OCI-LY1 (cell line): ENCODE results near the gene AMOTL1.

Experiments used
- H2AFZ ChIP-seq: fragments of 200-600 bp; sonication (generic), shearing (Covaris generic); 2 replicates; pipeline ENCODE4 v1.6.0; 2014; ENCODE audit warnings: antibody characterized with exemption, mild to moderate bottlenecking, low read length
- H3F3A ChIP-seq: fragments of 200-600 bp; sonication (generic), shearing (Covaris generic); 2 replicates; pipeline ENCODE4 v1.6.0; 2014; ENCODE audit warnings: mild to moderate bottlenecking, antibody characterized with exemption, low read length, moderate library complexity; ENCODE audit not compliant: insufficient read depth
- H3K27ac ChIP-seq: fragments of 200-600 bp; sonication (generic); 2 replicates; pipeline ENCODE4 v1.5.1; 2014; ENCODE audit warnings: low read length, mixed run types, mild to moderate bottlenecking, low read depth; ENCODE audit not compliant: poor library complexity, severe bottlenecking
- H3K27me3 ChIP-seq: fragments of 200-600 bp; sonication (generic); 2 replicates; pipeline ENCODE4 v1.6.0; 2014; ENCODE audit warnings: antibody characterized with exemption, mild to moderate bottlenecking, low read length, moderate library complexity; ENCODE audit not compliant: insufficient read depth
- H3K36me3 ChIP-seq: fragments of 200-600 bp; sonication (generic); 2 replicates; pipeline ENCODE4 v1.6.1; 2014; ENCODE audit warnings: mild to moderate bottlenecking, antibody characterized with exemption, low read length, moderate library complexity, mixed read lengths; ENCODE audit not compliant: insufficient read depth
- H3K4me1 ChIP-seq: fragments of 200-600 bp; sonication (generic); 2 replicates; pipeline ENCODE4 v1.5.1; 2014; ENCODE audit warnings: mild to moderate bottlenecking, low read length, moderate library complexity; ENCODE audit not compliant: insufficient read depth, severe bottlenecking
- H3K4me2 ChIP-seq: fragments of 200-600 bp; sonication (generic), shearing (Covaris generic); 2 replicates; pipeline ENCODE4 v1.6.1; 2014; ENCODE audit warnings: low read length
- H3K4me3 ChIP-seq: fragments of 200-600 bp; sonication (generic); 2 replicates; pipeline ENCODE4 v1.5.1; 2014; ENCODE audit warnings: low read length, low read depth, mild to moderate bottlenecking, mixed read lengths; ENCODE audit not compliant: poor library complexity, severe bottlenecking
- H3K79me2 ChIP-seq: fragments of 200-600 bp; shearing (Covaris generic); 2 replicates; pipeline ENCODE4 v1.6.1; 2016; ENCODE audit warnings: mixed run types, low read length, mixed read lengths; ENCODE audit not compliant: insufficient read depth
- H3K9ac ChIP-seq: fragments of 200-600 bp; sonication (generic), shearing (Covaris generic); 2 replicates; pipeline ENCODE4 v1.6.1; 2014; ENCODE audit warnings: mild to moderate bottlenecking, low read length, mixed read lengths
- H3K9me2 ChIP-seq: fragments of 200-600 bp; sonication (generic), shearing (Covaris generic); 2 replicates; pipeline ENCODE4 v1.6.1; 2014; ENCODE audit warnings: low read depth, mild to moderate bottlenecking, low read length, mixed read lengths
- H3K9me3 ChIP-seq: fragments of 200-600 bp; shearing (Covaris generic); 2 replicates; pipeline ENCODE4 v1.6.1; 2014; ENCODE audit warnings: low read length, mixed read lengths
- H4K20me1 ChIP-seq: fragments of 200-600 bp; sonication (generic), shearing (Covaris generic); 2 replicates; pipeline ENCODE4 v1.6.0; 2016; ENCODE audit warnings: mild to moderate bottlenecking, low read length; ENCODE audit not compliant: insufficient read depth
- EZH2 ChIP-seq: fragments of 200-600 bp; sonication (generic), shearing (Covaris generic); IDR thresholded peaks from 2 replicates; pipeline ENCODE4 v1.8.0; 2017; ENCODE audit warnings: borderline replicate concordance, mixed run types, mild to moderate bottlenecking, antibody characterized with exemption, low read length, moderate library complexity, mixed read lengths
- TF ChIP-seq, protein P1 (sequence below): fragments of 200-600 bp; sonication (generic), shearing (Covaris generic); IDR thresholded peaks from 2 replicates; pipeline ENCODE4 v1.5.1; 2017; ENCODE audit warnings: mild to moderate bottlenecking, antibody characterized with exemption, low read length, moderate library complexity, mixed read lengths

AMOTL1 gene

DNA sequence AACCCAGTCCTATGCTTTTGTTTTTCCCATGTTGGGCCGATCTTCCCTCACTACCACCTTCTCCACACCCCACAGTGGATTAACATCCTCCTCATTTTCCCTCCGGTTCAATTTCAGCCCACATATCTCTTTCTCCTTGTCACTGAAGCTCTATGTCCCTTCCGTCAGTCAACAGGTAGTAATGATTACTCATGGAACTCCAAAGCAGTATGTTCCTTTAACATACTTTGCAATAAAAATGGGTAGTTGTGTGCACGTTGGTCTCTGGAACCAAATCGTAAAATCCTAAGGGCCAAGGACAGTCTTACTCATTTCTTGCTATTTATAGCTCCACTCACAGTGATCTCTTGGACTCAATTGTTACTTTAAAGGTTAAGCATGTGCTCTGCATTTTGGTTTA, 20.2 kb downstream of the AMOTL1 start:
- Histone ChIP-seq H3K27me3 (no peaks in the 10 kb centered on the region), H3K9me3 (no peaks in the 10 kb centered on the region), H3F3A (no peaks in the 10 kb centered on the region), H3K27ac (no peak overlapping the region), H2AFZ (no peak overlapping the region), H4K20me1 (no peaks in the 10 kb centered on the region), H3K9me2 (no peaks in the 10 kb centered on the region), H3K4me2 (no peak overlapping the region), H3K79me2 (no peaks in the 10 kb centered on the region), H3K9ac (no peak overlapping the region), H3K4me1 (no peaks in the 10 kb centered on the region), H3K36me3 (no peaks in the 10 kb centered on the region), H3K4me3 (no peak overlapping the region)
- TF ChIP-seq, protein P1, sequence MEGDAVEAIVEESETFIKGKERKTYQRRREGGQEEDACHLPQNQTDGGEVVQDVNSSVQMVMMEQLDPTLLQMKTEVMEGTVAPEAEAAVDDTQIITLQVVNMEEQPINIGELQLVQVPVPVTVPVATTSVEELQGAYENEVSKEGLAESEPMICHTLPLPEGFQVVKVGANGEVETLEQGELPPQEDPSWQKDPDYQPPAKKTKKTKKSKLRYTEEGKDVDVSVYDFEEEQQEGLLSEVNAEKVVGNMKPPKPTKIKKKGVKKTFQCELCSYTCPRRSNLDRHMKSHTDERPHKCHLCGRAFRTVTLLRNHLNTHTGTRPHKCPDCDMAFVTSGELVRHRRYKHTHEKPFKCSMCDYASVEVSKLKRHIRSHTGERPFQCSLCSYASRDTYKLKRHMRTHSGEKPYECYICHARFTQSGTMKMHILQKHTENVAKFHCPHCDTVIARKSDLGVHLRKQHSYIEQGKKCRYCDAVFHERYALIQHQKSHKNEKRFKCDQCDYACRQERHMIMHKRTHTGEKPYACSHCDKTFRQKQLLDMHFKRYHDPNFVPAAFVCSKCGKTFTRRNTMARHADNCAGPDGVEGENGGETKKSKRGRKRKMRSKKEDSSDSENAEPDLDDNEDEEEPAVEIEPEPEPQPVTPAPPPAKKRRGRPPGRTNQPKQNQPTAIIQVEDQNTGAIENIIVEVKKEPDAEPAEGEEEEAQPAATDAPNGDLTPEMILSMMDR: no peak
- no peak for TF ChIP-seq EZH2

DNA sequence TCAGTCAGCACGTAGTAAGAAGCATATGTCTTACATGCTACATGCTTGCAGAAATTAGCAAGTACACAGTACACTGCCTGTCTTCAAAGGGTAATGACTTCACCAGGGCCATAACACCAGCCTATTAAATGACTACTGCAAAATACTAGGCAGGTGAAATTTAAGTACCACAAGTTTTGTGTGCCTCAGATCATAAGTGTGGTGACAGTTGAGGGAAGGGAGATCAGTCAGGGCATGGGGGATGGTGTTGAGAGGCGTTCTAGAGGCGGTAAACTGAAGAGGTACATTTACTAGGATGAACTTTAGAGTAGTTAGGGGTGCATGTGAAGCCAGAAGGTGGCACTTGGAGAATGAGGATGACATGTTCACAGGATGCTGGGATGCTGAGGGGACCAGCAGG, 22.0 kb downstream of the AMOTL1 start:
- Histone ChIP-seq H3K4me2 (no peak overlapping the region), H3F3A (no peaks in the 10 kb centered on the region), H3K79me2 (no peaks in the 10 kb centered on the region), H3K27ac (no peak overlapping the region), H2AFZ (no peak overlapping the region), H3K4me3 (no peak overlapping the region), H3K36me3 (no peaks in the 10 kb centered on the region), H3K9me3 (no peaks in the 10 kb centered on the region), H3K9me2 (no peaks in the 10 kb centered on the region), H3K4me1 (no peaks in the 10 kb centered on the region), H3K9ac (no peak overlapping the region), H3K27me3 (no peaks in the 10 kb centered on the region), H4K20me1 (no peaks in the 10 kb centered on the region)
- TF ChIP-seq, protein P1: no peak
- no peak for TF ChIP-seq EZH2

DNA sequence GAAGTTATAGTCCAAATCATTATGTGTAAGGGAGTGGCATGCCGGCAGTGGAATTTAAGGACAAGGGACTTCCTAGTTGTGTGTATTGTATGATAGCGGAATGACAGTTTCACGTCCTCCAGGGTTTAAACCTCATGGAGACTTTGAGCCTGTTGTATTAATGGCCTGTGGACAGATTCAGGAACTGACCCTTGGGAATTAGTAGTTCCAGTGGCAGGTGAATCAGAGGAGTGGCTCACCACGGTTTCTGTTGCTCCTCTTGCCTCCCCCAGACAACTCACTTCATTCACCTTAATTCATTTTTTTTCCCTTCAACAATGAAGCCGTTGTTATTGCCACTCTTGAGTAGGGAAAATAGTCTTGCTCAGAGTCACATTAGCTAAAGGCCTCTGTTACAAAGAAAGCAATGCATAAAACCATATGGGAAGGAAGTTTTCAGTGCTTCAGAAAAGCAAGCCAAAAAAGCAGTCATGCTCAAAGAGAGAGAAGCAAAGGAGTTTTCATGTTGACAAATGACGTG, 22.6 kb downstream of the AMOTL1 start:
- Histone ChIP-seq H3K27ac (no peak overlapping the region), H3K9me3 (no peaks in the 10 kb centered on the region), H3K9ac (no peak overlapping the region), H3K4me2 (no peak overlapping the region), H2AFZ (no peak overlapping the region), H4K20me1 (no peaks in the 10 kb centered on the region), H3K4me1 (no peaks in the 10 kb centered on the region), H3K9me2 (no peaks in the 10 kb centered on the region), H3K27me3 (no peaks in the 10 kb centered on the region), H3F3A (no peaks in the 10 kb centered on the region), H3K36me3 (no peaks in the 10 kb centered on the region), H3K79me2 (no peaks in the 10 kb centered on the region), H3K4me3 (no peak overlapping the region)
- no peak for TF ChIP-seq EZH2
- TF ChIP-seq, protein P1: no peak
